Colon (tissue), 2 donors: ENCODE data around the gene AURKB.
"Not testable (repeated sequence)": the region's sequence is repeated elsewhere in the genome, so short reads cannot be mapped to it uniquely, and the experiment has no call there.

Experiments
- FAIRE-seq: peaks from 2 replicates; lab custom pipeline; 2012; peaks lifted over from hg19 to GRCh38; lab: Jason Lieb, UNC
- donor health status: control.
- donor health status: control.

Gene AURKB

GRCh38 chr17:8224891-8225812 lies 14.8 kb upstream of the AURKB start:
- FAIRE-seq: no peak

- FAIRE-seq: no peak
Measured at GRCh38 chr17:8223356-8224126, 13.2 kb upstream of the AURKB start.

GRCh38 chr17:8222630-8223355 lies 12.4 kb upstream of the AURKB start:
- FAIRE-seq: no peak

GRCh38 chr17:8222380-8222629 lies 11.9 kb upstream of the AURKB start:
- no peak for FAIRE-seq

- FAIRE-seq: no peak
Measured at GRCh38 chr17:8221663-8222379, 11.4 kb upstream of the AURKB start.

- FAIRE-seq: no peak
Measured at GRCh38 chr17:8220783-8221662, 10.6 kb upstream of the AURKB start.

- not testable (repeated sequence) for FAIRE-seq
Measured at GRCh38 chr17:8214000-8214399, 3.6 kb upstream of the AURKB start.

- no peak for FAIRE-seq
Measured at GRCh38 chr17:8212312-8213180, 2.2 kb upstream of the AURKB start.

GRCh38 chr17:8210761-8211458 lies 535 bp upstream of the AURKB start:
- FAIRE-seq: no peak

- no peak for FAIRE-seq
Measured at GRCh38 chr17:8206536-8206935, 3.8 kb downstream of the AURKB start.

- FAIRE-seq: no peak
Measured at GRCh38 chr17:8204761-8205555, 5.4 kb downstream of the AURKB start.

- FAIRE-seq: no peak
Measured at GRCh38 chr17:8192070-8192815, 18.1 kb downstream of the AURKB start.

GRCh38 chr17:8190506-8190905 lies 19.9 kb downstream of the AURKB start:
- FAIRE-seq: no peak

GRCh38 chr17:8189711-8190477 lies 20.5 kb downstream of the AURKB start, which contains the start of gene BORCS6:
Gene BORCS6 (minus strand): TSS chr17:8190180. CDS start chr17:8190140, 40 bp downstream.
- no peak for FAIRE-seq

- FAIRE-seq: no peak
Measured at GRCh38 chr17:8189041-8189710, 21.2 kb downstream of the AURKB start.

GRCh38 chr17:8188263-8188839 lies 22.0 kb downstream of the AURKB start:
- no peak for FAIRE-seq
